GM13976 (cell line): ENCODE data around the gene PAK3.
A peak's percentile ranks its signal among the peaks of the same experiment; 100 is the strongest.

ENCODE experiments used
- DNase-seq: peaks from one replicate; pipeline ENCODE4 v3.0.0; 2012; ENCODE audit warnings: low spot score
- CTCF ChIP-seq: IDR thresholded peaks from 2 replicates; pipeline ENCODE4 v1.5.1; 2012; ENCODE audit warnings: borderline replicate concordance, mild to moderate bottlenecking; ENCODE audit not compliant: insufficient read depth; ENCODE audit errors: extremely low read depth, missing control alignments, control extremely low read depth
- in situ Hi-C: fragments of 300-500 bp; cut with MboI; formaldehyde crosslinking; loops from one replicate; pipeline ENCODE4 v1.12.0; 2022; ENCODE audit warnings: low sequenced_read_pairs, mixed read lengths, inconsistent platforms; ENCODE audit not compliant: unreplicated experiment

Gene PAK3

GRCh38 chrX:111088628-111089027 is 7.4 kb upstream of the PAK3 start:
- no peak for TF ChIP-seq CTCF
- in situ Hi-C loops = no loop called here
- DNase-seq = no peak

DNA sequence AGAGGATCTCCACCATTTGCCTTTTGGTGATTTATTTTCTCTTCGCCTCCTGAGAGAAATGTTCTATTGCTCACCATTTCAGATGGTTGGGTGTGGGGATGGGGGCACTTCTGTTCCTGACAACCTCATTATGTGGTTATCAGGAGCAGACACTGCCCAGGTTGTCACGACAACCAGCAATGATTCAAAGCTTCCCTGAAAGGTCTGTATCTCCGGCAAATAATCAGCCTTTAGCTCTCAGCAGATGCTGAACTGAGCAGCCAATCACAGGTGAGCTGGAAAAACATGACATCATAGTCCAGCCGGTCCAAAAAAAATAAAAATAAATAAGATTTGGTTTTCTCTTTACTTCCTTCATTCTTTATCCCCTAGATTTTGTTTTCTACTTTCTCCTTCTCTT is 5.5 kb upstream of the PAK3 start:
- DNase-seq = no peak
- in situ Hi-C loops = no loop called here
- TF ChIP-seq CTCF = no peak

DNA sequence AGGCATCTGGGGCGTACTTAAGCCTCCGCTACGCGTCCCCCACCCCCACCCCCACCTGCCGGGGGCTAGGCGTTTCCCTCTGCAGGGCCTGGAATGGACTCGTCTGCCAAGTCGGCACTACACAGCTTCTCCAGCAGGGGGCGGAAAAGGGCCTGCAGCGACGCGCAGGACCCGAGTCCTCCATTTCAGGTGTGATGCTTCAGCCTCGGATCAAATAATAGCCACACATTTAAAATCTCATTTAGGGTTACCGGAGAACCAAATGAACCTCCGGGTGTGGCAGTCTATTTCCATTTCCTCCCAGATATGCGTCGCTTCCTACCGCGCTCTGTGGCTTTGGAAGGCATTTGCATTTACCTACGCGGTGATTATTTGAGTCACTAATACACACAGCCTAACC is 2.9 kb downstream of the PAK3 start:
- TF ChIP-seq CTCF = peak; percentile 73
- in situ Hi-C loops = no loop called here
- peak; percentile 68 for DNase-seq

DNA sequence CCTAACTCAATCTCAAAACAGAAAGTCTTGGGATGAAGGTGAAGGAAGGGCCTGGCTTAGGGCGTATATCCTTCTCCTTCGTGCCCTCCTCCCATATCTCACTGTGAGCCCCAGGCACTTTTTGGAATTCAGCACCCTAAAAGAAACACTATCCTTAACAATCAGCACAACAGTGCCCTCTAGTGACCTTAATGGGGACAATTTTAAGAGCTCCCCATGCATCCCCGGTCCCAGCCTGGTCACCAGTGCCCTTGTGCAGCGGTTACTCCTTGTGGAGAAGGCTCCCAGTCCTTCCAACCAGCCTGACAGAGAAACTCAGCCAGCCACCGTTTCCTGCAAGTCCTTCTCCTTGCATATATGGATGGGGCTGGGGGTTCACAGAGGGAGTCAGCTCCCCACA is 4.2 kb downstream of the PAK3 start:
- in situ Hi-C loops = no loop called here
- no peak for TF ChIP-seq CTCF
- peak; percentile 57 for DNase-seq

- in situ Hi-C loops = no loop called here
- no peak for DNase-seq
- no peak for TF ChIP-seq CTCF
These were observed 5.6 kb downstream of the PAK3 start for GRCh38 chrX:111101580-111101979.

GRCh38 chrX:111102636-111103035 is 6.6 kb downstream of the PAK3 start:
- TF ChIP-seq CTCF = no peak
- in situ Hi-C loops = no loop called here
- DNase-seq = no peak

DNA sequence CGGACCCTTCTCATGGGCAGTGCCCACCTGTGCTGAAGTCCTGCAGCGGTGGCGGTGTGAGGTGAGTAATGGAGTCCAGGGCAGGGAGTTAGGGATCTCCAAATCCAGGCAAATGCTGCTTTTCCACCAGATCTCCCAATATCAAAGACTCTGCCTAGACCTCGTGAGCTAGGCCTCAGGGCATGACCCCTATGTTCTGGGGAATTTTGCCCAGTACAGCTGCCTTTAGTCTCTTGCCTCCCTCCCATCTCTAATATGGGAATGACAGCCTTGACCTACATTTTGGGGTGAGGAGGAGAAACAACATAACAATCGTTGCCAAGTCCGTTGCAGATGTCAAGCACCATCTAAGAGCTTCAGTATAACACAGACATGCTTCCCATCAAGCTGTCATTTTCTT is 7.3 kb downstream of the PAK3 start:
- no peak for TF ChIP-seq CTCF
- in situ Hi-C loops = no loop called here
- DNase-seq = no peak
